ENCODE results near the gene MRTFA. TPM values are rescaled to one million over a fixed set of nuclear protein-coding genes. Genes with fewer than 3 reads are reported as not detected.

The MRTFA gene
- total and polyA plus RNA-seq, 2 of the 13 experiments (the other 11 are each of a cell fraction or from before 2014, with no cell fraction given): 2.4 to 8.2 TPM

- ATAC-seq (no peak), DNase-seq (ENCODE audit: low spot score) (no peak), FAIRE-seq (no peak)
- Histone ChIP-seq H3K36me3 (replicated peaks in 1 of 2; ENCODE audit: control insufficient read depth in 1 of 2, insufficient read depth in 2 of 2, low read length in 2 of 2) (peaks cover 28 to 44% of the 10 kb centered on the region in 2 experiments; a peak in 4 of 5 replicates), H3K4me1 (ENCODE audit: insufficient read depth, low read length) (no peaks in the 10 kb centered on the region), H3K4me3 (replicated peaks in 1 of 3; ENCODE audit: insufficient read depth in 1 of 3, low read depth in 2 of 3, low read length in 3 of 3) (no peak overlapping the region), H2AFZ (ENCODE audit: low read length) (no peak overlapping the region), H3K27me3 (ENCODE audit: control insufficient read depth in 1 of 2, insufficient read depth in 2 of 2, low read length in 2 of 2) (no peaks in the 10 kb centered on the region), H3K27ac (ENCODE audit: extremely low read length, insufficient read depth, low read length) (no peak overlapping the region), H3K4me2 (ENCODE audit: low read depth, low read length) (no peak overlapping the region), H3K79me2 (ENCODE audit: insufficient read depth, low read length) (no peaks in the 10 kb centered on the region), H4K20me1 (ENCODE audit: insufficient read depth, low read length) (no peaks in the 10 kb centered on the region), H3K9me3 (ENCODE audit: low read length) (no peaks in the 10 kb centered on the region), H3K9ac (ENCODE audit: insufficient read depth, low read depth, low read length) (no peak overlapping the region)
- intact Hi-C loops (cut with micrococcal nuclease; ENCODE audit: unreplicated experiment): no loop called here
- ChIA-PET CTCF (ENCODE audit: low intra/inter-chr PET ratio, low total read pairs) (no interaction called here), POLR2A (no interaction called here)
- in situ Hi-C loops (cut with HindIII; ENCODE audit: extremely low pct_ligation_motif_present, low pct_unique_long_range_greater_than_20kb): no loop called here
- 97% methylated on average over 10 of the region's 10 CpGs for WGBS (ENCODE audit: low lambda C conversion rate)
- no TSS peak for BruUV-seq (replicated peaks)
- TF ChIP-seq FOSL1 (CRISPR knock-in tag; IDR thresholded peaks at IDR 0.05; ENCODE audit: borderline replicate concordance): no peak
- TF ChIP-seq AGO2 (optimal IDR thresholded peaks at IDR 0.05; ENCODE audit: low read depth, low read length): peak; percentile 26
Observed at GRCh38 chr22:40416267-40416570, 220.3 kb downstream of the MRTFA start.

- Histone ChIP-seq H3K79me2 (ENCODE audit: insufficient read depth, low read length) (no peaks in the 10 kb centered on the region), H3K4me3 (replicated peaks in 1 of 3; ENCODE audit: insufficient read depth in 1 of 3, low read depth in 2 of 3, low read length in 3 of 3) (no peak overlapping the region), H3K36me3 (replicated peaks in 1 of 2; ENCODE audit: control insufficient read depth in 1 of 2, insufficient read depth in 2 of 2, low read length in 2 of 2) (peaks cover 24 to 44% of the 10 kb centered on the region in 2 experiments; a peak in 4 of 5 replicates), H2AFZ (ENCODE audit: low read length) (no peak overlapping the region), H4K20me1 (ENCODE audit: insufficient read depth, low read length) (no peaks in the 10 kb centered on the region), H3K9me3 (ENCODE audit: low read length) (no peaks in the 10 kb centered on the region), H3K9ac (ENCODE audit: insufficient read depth, low read depth, low read length) (no peak overlapping the region), H3K27me3 (ENCODE audit: control insufficient read depth in 1 of 2, insufficient read depth in 2 of 2, low read length in 2 of 2) (no peaks in the 10 kb centered on the region), H3K27ac (ENCODE audit: extremely low read length, insufficient read depth, low read length) (no peak overlapping the region), H3K4me1 (ENCODE audit: insufficient read depth, low read length) (no peaks in the 10 kb centered on the region), H3K4me2 (ENCODE audit: low read depth, low read length) (no peak overlapping the region)
- DNase-seq (ENCODE audit: low spot score) (no peak), ATAC-seq (no peak), FAIRE-seq (no peak)
- intact Hi-C loops (cut with micrococcal nuclease; ENCODE audit: unreplicated experiment) (no loop called here), in situ Hi-C loops (cut with HindIII; ENCODE audit: extremely low pct_ligation_motif_present, low pct_unique_long_range_greater_than_20kb) (no loop called here)
- ChIA-PET CTCF (ENCODE audit: low intra/inter-chr PET ratio, low total read pairs) (no interaction called here), POLR2A (no interaction called here)
- 93% methylated on average over 19 of the region's 19 CpGs for WGBS (ENCODE audit: low lambda C conversion rate)
- BruUV-seq (replicated peaks): no TSS peak
- no peak for TF ChIP-seq NFE2L1 (CRISPR knock-in tag; IDR thresholded peaks at IDR 0.05; ENCODE audit: borderline replicate concordance)
- TF ChIP-seq MBD4 (IDR thresholded peaks at IDR 0.05; ENCODE audit: borderline replicate concordance, low read length): no peak
- no peak for TF ChIP-seq ZSCAN9 (CRISPR knock-in tag; IDR thresholded peaks at IDR 0.05; ENCODE audit: borderline replicate concordance)
- no peak for TF ChIP-seq ZSCAN30 (CRISPR knock-in tag; IDR thresholded peaks at IDR 0.05)
- TF ChIP-seq ZNF484 (CRISPR knock-in tag; IDR thresholded peaks at IDR 0.05; ENCODE audit: borderline replicate concordance, low read depth): no peak
- TF ChIP-seq ZNF598 (CRISPR knock-in tag; IDR thresholded peaks at IDR 0.05; ENCODE audit: borderline replicate concordance): no peak
- no peak for TF ChIP-seq PATZ1 (CRISPR knock-in tag; IDR thresholded peaks at IDR 0.05)
- TF ChIP-seq ZBTB21 (CRISPR knock-in tag; IDR thresholded peaks at IDR 0.05): no peak
- TF ChIP-seq ZNF577 (CRISPR knock-in tag; IDR thresholded peaks at IDR 0.05; ENCODE audit: borderline replicate concordance, low read depth): no peak
- no peak for TF ChIP-seq ZNF547 (CRISPR knock-in tag; IDR thresholded peaks at IDR 0.05)
- TF ChIP-seq ZNF232 (CRISPR knock-in tag; IDR thresholded peaks at IDR 0.05; ENCODE audit: borderline replicate concordance): no peak
- TF ChIP-seq RBM39 (IDR thresholded peaks at IDR 0.05; ENCODE audit: low read depth, low read length, poor library complexity, severe bottlenecking): no peak
- TF ChIP-seq SMARCC2 (IDR thresholded peaks at IDR 0.05): no peak
- TF ChIP-seq, protein P1, sequence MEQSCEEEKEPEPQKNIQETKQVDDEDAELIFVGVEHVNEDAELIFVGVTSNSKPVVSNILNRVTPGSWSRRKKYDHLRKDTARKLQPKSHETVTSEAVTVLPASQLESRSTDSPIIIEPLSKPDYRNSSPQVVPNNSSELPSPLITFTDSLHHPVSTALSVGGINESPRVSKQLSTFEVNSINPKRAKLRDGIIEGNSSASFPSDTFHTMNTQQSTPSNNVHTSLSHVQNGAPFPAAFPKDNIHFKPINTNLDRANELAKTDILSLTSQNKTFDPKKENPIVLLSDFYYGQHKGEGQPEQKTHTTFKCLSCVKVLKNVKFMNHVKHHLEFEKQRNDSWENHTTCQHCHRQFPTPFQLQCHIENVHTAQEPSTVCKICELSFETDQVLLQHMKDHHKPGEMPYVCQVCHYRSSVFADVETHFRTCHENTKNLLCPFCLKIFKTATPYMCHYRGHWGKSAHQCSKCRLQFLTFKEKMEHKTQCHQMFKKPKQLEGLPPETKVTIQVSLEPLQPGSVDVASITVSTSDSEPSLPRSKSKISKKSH (CRISPR knock-in tag; IDR thresholded peaks at IDR 0.05; ENCODE audit: borderline replicate concordance): no peak
Observed at GRCh38 chr22:40415531-40416266, 220.8 kb downstream of the MRTFA start.

All from HepG2 (cell line).